ENCODE results near the gene YIF1A.
"Not testable (repeated sequence)": the region's sequence is repeated elsewhere in the genome, so short reads cannot be mapped to it uniquely, and the experiment has no call there.

The YIF1A gene

GRCh38 chr11:66325263-66325671 is 36.3 kb upstream of the YIF1A start:
- Histone ChIP-seq H3K9me3 (ENCODE audit: control insufficient read depth, low read length) (no peaks in the 10 kb centered on the region), H3K4me1 (ENCODE audit: control insufficient read depth, insufficient read depth, low read length, poor library complexity, severe bottlenecking) (peaks cover 27% of the 10 kb centered on the region), H3K27ac (ENCODE audit: insufficient read depth, low read length, poor library complexity, severe bottlenecking) (no peak overlapping the region), H3K4me3 (ENCODE audit: insufficient read depth, low read depth, low read length, poor library complexity, severe bottlenecking) (no peak overlapping the region), H3K27me3 (replicated peaks; ENCODE audit: control insufficient read depth, insufficient read depth, low read length, poor library complexity, severe bottlenecking) (no peaks in the 10 kb centered on the region), H3K36me3 (ENCODE audit: control insufficient read depth, insufficient read depth, low read length) (no peaks in the 10 kb centered on the region)
- DNase-seq, result no peak

- H3K9me3 ChIP-seq (ENCODE audit: control insufficient read depth, low read length), result no peaks in the 10 kb centered on the region
- no peak for DNase-seq
- no peaks in the 10 kb centered on the region for H3K36me3 ChIP-seq (ENCODE audit: control insufficient read depth, insufficient read depth, low read length)
- no peak overlapping the region for H3K4me3 ChIP-seq (ENCODE audit: insufficient read depth, low read depth, low read length, poor library complexity, severe bottlenecking)
- H3K27me3 ChIP-seq (replicated peaks; ENCODE audit: control insufficient read depth, insufficient read depth, low read length, poor library complexity, severe bottlenecking), result no peaks in the 10 kb centered on the region
- H3K4me1 ChIP-seq (ENCODE audit: control insufficient read depth, insufficient read depth, low read length, poor library complexity, severe bottlenecking), result peaks cover 27% of the 10 kb centered on the region
- H3K27ac ChIP-seq (ENCODE audit: insufficient read depth, low read length, poor library complexity, severe bottlenecking), result no peak overlapping the region
Measured at GRCh38 chr11:66324664-66325063, 35.7 kb upstream of the YIF1A start.

GRCh38 chr11:66323684-66324083 is 34.7 kb upstream of the YIF1A start:
- H3K9me3 ChIP-seq (ENCODE audit: control insufficient read depth, low read length), result no peaks in the 10 kb centered on the region
- no peak for DNase-seq
- no peaks in the 10 kb centered on the region for H3K27me3 ChIP-seq (replicated peaks; ENCODE audit: control insufficient read depth, insufficient read depth, low read length, poor library complexity, severe bottlenecking)
- no peak overlapping the region for H3K27ac ChIP-seq (ENCODE audit: insufficient read depth, low read length, poor library complexity, severe bottlenecking)
- H3K4me1 ChIP-seq (ENCODE audit: control insufficient read depth, insufficient read depth, low read length, poor library complexity, severe bottlenecking), result peaks cover 30% of the 10 kb centered on the region
- H3K4me3 ChIP-seq (ENCODE audit: insufficient read depth, low read depth, low read length, poor library complexity, severe bottlenecking), result no peak overlapping the region
- H3K36me3 ChIP-seq (ENCODE audit: control insufficient read depth, insufficient read depth, low read length), result no peaks in the 10 kb centered on the region

DNA sequence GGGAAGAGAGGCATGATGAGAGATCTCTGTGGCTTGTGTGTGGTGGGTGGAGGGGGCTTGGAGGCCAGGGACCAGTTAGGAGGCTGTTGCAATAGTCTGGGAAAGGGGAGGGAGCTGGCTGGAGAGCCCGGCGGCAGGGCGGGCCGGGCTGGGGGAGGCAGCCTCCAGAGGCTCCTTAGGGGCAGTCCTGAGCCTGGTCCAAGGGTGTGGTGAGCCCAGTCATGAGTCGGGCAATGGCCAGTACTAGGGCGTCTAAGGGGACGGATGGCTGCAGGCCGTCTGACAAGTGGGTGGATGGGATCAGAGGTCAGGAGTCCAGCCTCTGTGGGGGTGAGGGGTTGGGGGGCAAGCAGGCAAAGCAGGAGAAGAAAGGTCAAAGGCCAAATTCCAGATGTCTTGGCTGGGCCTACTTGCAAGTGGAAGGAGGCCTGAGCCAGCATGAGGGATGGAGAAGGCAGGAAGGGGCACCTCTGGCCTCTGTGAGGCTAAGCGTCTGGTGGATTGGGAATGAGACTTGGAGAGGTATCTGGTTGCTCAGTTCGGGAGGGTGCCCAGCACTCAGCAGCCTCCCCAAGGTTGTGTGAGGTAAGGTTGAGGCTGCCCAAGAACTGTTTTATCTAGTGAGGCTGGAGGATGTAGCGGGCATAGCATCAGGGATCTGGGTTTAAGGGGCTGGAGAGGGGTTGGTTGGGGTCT is 33.9 kb upstream of the YIF1A start:
- no peak overlapping the region for H3K27ac ChIP-seq (ENCODE audit: insufficient read depth, low read length, poor library complexity, severe bottlenecking)
- no peaks in the 10 kb centered on the region for H3K27me3 ChIP-seq (replicated peaks; ENCODE audit: control insufficient read depth, insufficient read depth, low read length, poor library complexity, severe bottlenecking)
- no peak overlapping the region for H3K4me3 ChIP-seq (ENCODE audit: insufficient read depth, low read depth, low read length, poor library complexity, severe bottlenecking)
- H3K4me1 ChIP-seq (ENCODE audit: control insufficient read depth, insufficient read depth, low read length, poor library complexity, severe bottlenecking), result peaks cover 30% of the 10 kb centered on the region
- H3K36me3 ChIP-seq (ENCODE audit: control insufficient read depth, insufficient read depth, low read length), result no peaks in the 10 kb centered on the region
- DNase-seq, result no peak
- no peaks in the 10 kb centered on the region for H3K9me3 ChIP-seq (ENCODE audit: control insufficient read depth, low read length)

- no peak overlapping the region for H3K4me3 ChIP-seq (ENCODE audit: insufficient read depth, low read depth, low read length, poor library complexity, severe bottlenecking)
- H3K9me3 ChIP-seq (ENCODE audit: control insufficient read depth, low read length), result no peaks in the 10 kb centered on the region
- DNase-seq, result no peak
- no peaks in the 10 kb centered on the region for H3K36me3 ChIP-seq (ENCODE audit: control insufficient read depth, insufficient read depth, low read length)
- peaks cover 27% of the 10 kb centered on the region for H3K4me1 ChIP-seq (ENCODE audit: control insufficient read depth, insufficient read depth, low read length, poor library complexity, severe bottlenecking)
- no peak overlapping the region for H3K27ac ChIP-seq (ENCODE audit: insufficient read depth, low read length, poor library complexity, severe bottlenecking)
- no peaks in the 10 kb centered on the region for H3K27me3 ChIP-seq (replicated peaks; ENCODE audit: control insufficient read depth, insufficient read depth, low read length, poor library complexity, severe bottlenecking)
Measured at GRCh38 chr11:66321606-66322005, 32.7 kb upstream of the YIF1A start.

DNA sequence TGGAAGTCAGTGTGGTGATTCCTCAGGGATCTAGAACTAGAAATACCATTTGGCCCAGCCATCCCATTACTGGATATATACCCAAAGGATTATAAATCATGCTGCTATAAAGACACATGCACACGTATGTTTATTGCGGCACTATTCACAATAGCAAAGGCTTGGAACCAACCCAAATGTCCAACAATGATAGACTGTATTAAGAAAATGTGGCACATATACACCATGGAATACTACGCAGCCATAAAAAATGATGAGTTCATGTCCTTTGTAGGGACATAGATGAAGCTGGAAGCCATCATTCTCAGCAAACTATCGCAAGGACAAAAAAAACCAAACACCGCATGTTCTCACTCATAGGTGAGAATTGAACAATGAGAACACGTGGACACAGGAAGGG is 31.8 kb upstream of the YIF1A start:
- peaks cover 20% of the 10 kb centered on the region for H3K4me1 ChIP-seq (ENCODE audit: control insufficient read depth, insufficient read depth, low read length, poor library complexity, severe bottlenecking)
- H3K27ac ChIP-seq (ENCODE audit: insufficient read depth, low read length, poor library complexity, severe bottlenecking); H3K4me3 ChIP-seq (ENCODE audit: insufficient read depth, low read depth, low read length, poor library complexity, severe bottlenecking); H3K9me3 ChIP-seq (ENCODE audit: control insufficient read depth, low read length); H3K27me3 ChIP-seq (replicated peaks; ENCODE audit: control insufficient read depth, insufficient read depth, low read length, poor library complexity, severe bottlenecking); H3K36me3 ChIP-seq (ENCODE audit: control insufficient read depth, insufficient read depth, low read length); DNase-seq: not testable (repeated sequence)

GRCh38 chr11:66320289-66320688 is 31.3 kb upstream of the YIF1A start:
- peaks cover 20% of the 10 kb centered on the region for H3K4me1 ChIP-seq (ENCODE audit: control insufficient read depth, insufficient read depth, low read length, poor library complexity, severe bottlenecking)
- not testable (repeated sequence) for DNase-seq; H3K4me3 ChIP-seq (ENCODE audit: insufficient read depth, low read depth, low read length, poor library complexity, severe bottlenecking); H3K9me3 ChIP-seq (ENCODE audit: control insufficient read depth, low read length); H3K27ac ChIP-seq (ENCODE audit: insufficient read depth, low read length, poor library complexity, severe bottlenecking); H3K27me3 ChIP-seq (replicated peaks; ENCODE audit: control insufficient read depth, insufficient read depth, low read length, poor library complexity, severe bottlenecking); H3K36me3 ChIP-seq (ENCODE audit: control insufficient read depth, insufficient read depth, low read length)

DNA sequence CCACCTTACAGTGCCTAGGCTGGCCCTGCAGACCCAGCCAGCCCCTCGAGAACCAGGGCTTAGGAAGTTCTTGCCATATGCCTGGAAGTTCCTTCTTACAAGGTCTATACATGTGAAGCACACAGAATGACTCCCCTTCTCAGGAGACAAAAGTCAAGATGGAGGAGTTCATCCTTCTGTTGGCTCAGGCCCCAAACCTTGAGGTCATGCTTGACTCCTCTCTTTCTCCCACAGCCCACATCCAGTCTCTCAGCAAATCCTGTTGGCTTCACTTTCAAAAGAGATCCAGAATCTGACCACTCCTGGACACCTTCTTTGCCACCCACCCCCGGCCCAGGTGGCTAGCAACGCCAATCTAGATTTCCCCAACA is 29.6 kb upstream of the YIF1A start:
- no peak for DNase-seq
- Histone ChIP-seq H3K9me3 (ENCODE audit: control insufficient read depth, low read length) (no peaks in the 10 kb centered on the region), H3K27me3 (replicated peaks; ENCODE audit: control insufficient read depth, insufficient read depth, low read length, poor library complexity, severe bottlenecking) (no peaks in the 10 kb centered on the region), H3K36me3 (ENCODE audit: control insufficient read depth, insufficient read depth, low read length) (no peaks in the 10 kb centered on the region), H3K27ac (ENCODE audit: insufficient read depth, low read length, poor library complexity, severe bottlenecking) (peak overlapping the region; percentile 67), H3K4me3 (ENCODE audit: insufficient read depth, low read depth, low read length, poor library complexity, severe bottlenecking) (no peak overlapping the region), H3K4me1 (ENCODE audit: control insufficient read depth, insufficient read depth, low read length, poor library complexity, severe bottlenecking) (peaks cover 20% of the 10 kb centered on the region)

DNA sequence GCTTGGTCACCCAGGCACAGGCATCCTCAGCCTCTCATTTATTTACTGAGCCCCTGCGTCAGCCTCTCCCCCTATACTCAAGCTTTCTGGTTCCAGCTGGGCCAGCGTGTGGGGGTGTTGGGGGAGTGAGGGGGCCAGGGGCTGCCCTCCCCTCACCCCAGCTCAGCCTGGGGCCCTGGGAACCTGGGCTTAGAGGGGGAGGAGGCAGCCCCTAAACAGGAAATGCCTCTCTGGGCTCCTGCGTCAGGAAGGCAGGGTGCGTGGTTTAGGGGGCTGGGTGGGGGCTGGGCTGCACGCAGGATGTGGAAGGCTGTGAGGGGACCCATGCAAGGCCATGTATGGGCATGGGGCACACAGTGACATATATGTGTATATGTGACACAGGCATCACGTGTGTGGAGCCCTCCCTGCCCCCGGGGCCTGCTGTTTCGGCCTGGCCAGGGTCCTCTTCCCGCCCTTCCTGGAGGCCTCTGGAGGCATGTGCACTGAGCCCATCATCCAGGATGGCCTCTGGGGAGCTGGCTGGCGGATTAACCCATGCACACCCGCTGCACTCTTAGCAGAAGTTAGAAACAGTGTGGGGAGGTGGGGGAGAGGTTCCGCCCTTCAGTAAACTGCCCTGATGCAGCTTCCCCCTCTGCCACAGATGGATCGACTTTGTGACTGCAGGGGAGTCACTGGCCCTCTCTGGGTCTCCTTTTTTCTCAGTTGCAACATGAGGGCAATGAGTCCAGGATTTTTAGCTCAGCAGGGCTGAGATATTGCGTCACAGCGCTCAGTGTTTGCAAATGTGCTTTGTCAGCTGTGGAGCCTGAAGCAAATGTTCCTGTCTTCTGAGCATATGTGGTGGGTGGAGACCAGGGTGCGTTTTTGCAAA is 29.0 kb upstream of the YIF1A start:
- peak in 1 of 3 donors; percentile 10 for DNase-seq
- Histone ChIP-seq H3K4me1 (ENCODE audit: control insufficient read depth, insufficient read depth, low read length, poor library complexity, severe bottlenecking) (peaks cover 25% of the 10 kb centered on the region), H3K36me3 (ENCODE audit: control insufficient read depth, insufficient read depth, low read length) (no peaks in the 10 kb centered on the region), H3K27me3 (replicated peaks; ENCODE audit: control insufficient read depth, insufficient read depth, low read length, poor library complexity, severe bottlenecking) (no peaks in the 10 kb centered on the region), H3K27ac (ENCODE audit: insufficient read depth, low read length, poor library complexity, severe bottlenecking) (peak overlapping the region; percentile 67), H3K9me3 (ENCODE audit: control insufficient read depth, low read length) (no peaks in the 10 kb centered on the region), H3K4me3 (ENCODE audit: insufficient read depth, low read depth, low read length, poor library complexity, severe bottlenecking) (no peak overlapping the region)

DNA sequence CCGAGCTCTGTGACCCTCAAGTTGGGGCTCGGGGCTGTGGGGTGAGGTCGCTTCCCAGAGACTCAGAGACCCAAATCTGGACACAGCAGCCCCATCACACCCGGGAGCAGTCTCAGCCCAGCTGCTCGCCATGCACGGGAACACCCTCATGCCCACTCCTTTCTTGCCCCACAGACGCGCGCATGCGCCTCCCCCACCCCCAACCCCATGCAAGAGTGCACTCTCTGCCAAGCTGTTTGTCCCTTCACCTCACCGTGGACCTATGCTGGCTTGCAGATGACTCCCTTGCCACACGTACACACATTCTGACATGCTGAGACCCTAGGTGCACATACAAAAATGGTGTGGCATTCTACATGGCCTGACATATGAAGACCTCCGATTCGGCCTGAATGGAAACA is 28.4 kb upstream of the YIF1A start:
- no peak for DNase-seq
- Histone ChIP-seq H3K4me1 (ENCODE audit: control insufficient read depth, insufficient read depth, low read length, poor library complexity, severe bottlenecking) (peaks cover 27% of the 10 kb centered on the region), H3K4me3 (ENCODE audit: insufficient read depth, low read depth, low read length, poor library complexity, severe bottlenecking) (no peak overlapping the region), H3K27me3 (replicated peaks; ENCODE audit: control insufficient read depth, insufficient read depth, low read length, poor library complexity, severe bottlenecking) (no peaks in the 10 kb centered on the region), H3K9me3 (ENCODE audit: control insufficient read depth, low read length) (no peaks in the 10 kb centered on the region), H3K36me3 (ENCODE audit: control insufficient read depth, insufficient read depth, low read length) (no peaks in the 10 kb centered on the region), H3K27ac (ENCODE audit: insufficient read depth, low read length, poor library complexity, severe bottlenecking) (peak overlapping the region; percentile 67)

Measured in effector memory CD4-positive, alpha-beta T cell (primary cell).